GM12878 (cell line): Measurements from ENCODE around the gene MRPS5. TPM values are rescaled to one million over a fixed set of nuclear protein-coding genes. Genes with fewer than 3 reads are reported as not detected.

Experiments used
- BACH1 ChIP-seq: fragments of 450-650 bp; IDR thresholded peaks from 2 replicates; pipeline ENCODE4 v1.6.1; 2017; ENCODE audit warnings: mild to moderate bottlenecking, borderline replicate concordance
- BCL11A ChIP-seq: IDR thresholded peaks from 2 replicates; pipeline ENCODE4 v1.6.1; 2011; ENCODE audit warnings: low read depth, low read length
- BCLAF1 ChIP-seq: fragments of 450-650 bp; IDR thresholded peaks from 2 replicates; pipeline ENCODE4 v1.6.1; 2017; ENCODE audit warnings: antibody characterized with exemption, mild to moderate bottlenecking, moderate library complexity
- CHD2 ChIP-seq: IDR thresholded peaks from 2 replicates; pipeline ENCODE4 v1.6.1; 2011; ENCODE audit warnings: low read depth, low read length, improper control_type of control experiment, borderline replicate concordance
- CREB1 ChIP-seq: IDR thresholded peaks from 2 replicates; pipeline ENCODE4 v1.6.1; 2012; ENCODE audit warnings: low read depth, mild to moderate bottlenecking, inconsistent platforms
- CREM ChIP-seq: IDR thresholded peaks from 2 replicates; pipeline ENCODE4 v1.6.1; 2014; ENCODE audit warnings: antibody characterized with exemption, low read depth
- CTCF ChIP-seq, 3 experiments: IDR thresholded peaks in 2 of 3; conservative IDR thresholded peaks in 1 of 3; 2 replicates each; pipeline ENCODE4 v1.5.1; 2011; ENCODE audit warnings: low read depth in 3 of 3, low read length in 3 of 3, mild to moderate bottlenecking in 3 of 3, control low read depth in 2 of 3, moderate library complexity in 2 of 3, inconsistent platforms in 1 of 3, mixed read lengths in 1 of 3; ENCODE audit not compliant: control insufficient read depth in 2 of 3, insufficient read depth in 1 of 3; ENCODE audit errors: extremely low read depth in 1 of 3
- GATAD2B ChIP-seq: fragments of 450-650 bp; conservative IDR thresholded peaks from 2 replicates; pipeline ENCODE4 v1.6.1; 2017; ENCODE audit warnings: low read depth, mild to moderate bottlenecking, moderate library complexity
- HCFC1 ChIP-seq: fragments of 150-350 bp; IDR thresholded peaks from 2 replicates; pipeline ENCODE4 v1.6.1; 2014; ENCODE audit warnings: low read length
- HDGF ChIP-seq: fragments of 450-650 bp; IDR thresholded peaks from 2 replicates; pipeline ENCODE4 v1.6.1; 2016; ENCODE audit warnings: antibody characterized with exemption
- IKZF1 ChIP-seq: fragments of 450-650 bp; conservative IDR thresholded peaks from 2 replicates; pipeline ENCODE4 v1.6.1; 2017; ENCODE audit warnings: antibody characterized with exemption, mild to moderate bottlenecking
- IKZF2 ChIP-seq, 2 experiments: fragments of 450-650 bp; IDR thresholded peaks; 2 replicates each; pipeline ENCODE4 v1.6.1; 2017; ENCODE audit warnings: mild to moderate bottlenecking in 2 of 2, moderate library complexity in 2 of 2
- MTA3 ChIP-seq: IDR thresholded peaks from 2 replicates; pipeline ENCODE4 v1.6.1; 2012; ENCODE audit warnings: low read length, inconsistent platforms, borderline replicate concordance
- MYB ChIP-seq: fragments of 150-350 bp; IDR thresholded peaks from 2 replicates; pipeline ENCODE4 v1.6.1; 2014; ENCODE audit warnings: mild to moderate bottlenecking, low read depth, low read length, borderline replicate concordance
- MYC ChIP-seq: IDR thresholded peaks from 2 replicates; pipeline ENCODE4 v1.6.1; 2011; ENCODE audit warnings: mild to moderate bottlenecking, low read length, moderate library complexity, inconsistent platforms; ENCODE audit not compliant: insufficient read depth, insufficient replicate concordance, insufficient read length, severe bottlenecking
- NRF1 ChIP-seq: conservative IDR thresholded peaks from 2 replicates; pipeline ENCODE4 v1.6.1; 2011; ENCODE audit warnings: mild to moderate bottlenecking, low read depth, low read length, improper control_type of control experiment
- POLR2AphosphoS2 ChIP-seq: IDR thresholded peaks from 2 replicates; pipeline ENCODE4 v1.6.1; 2011; ENCODE audit warnings: low read depth, mild to moderate bottlenecking, low read length, improper control_type of control experiment, moderate library complexity
- RCOR1 ChIP-seq: conservative IDR thresholded peaks from 2 replicates; pipeline ENCODE4 v1.6.1; 2012; ENCODE audit warnings: low read depth, low read length, improper control_type of control experiment
- RELA ChIP-seq: fragments of 450-650 bp; IDR thresholded peaks from 2 replicates; pipeline ENCODE4 v1.8.0; 2014; ENCODE audit warnings: borderline replicate concordance; ENCODE audit not compliant: partially characterized antibody
- RELB ChIP-seq: fragments of 450-650 bp; IDR thresholded peaks from 2 replicates; pipeline ENCODE4 v1.6.1; 2017; ENCODE audit warnings: low read depth, mild to moderate bottlenecking, moderate library complexity
- SMAD1 ChIP-seq: fragments of 450-650 bp; IDR thresholded peaks from 2 replicates; pipeline ENCODE4 v1.6.1; 2018; ENCODE audit warnings: mild to moderate bottlenecking, low read depth; ENCODE audit not compliant: partially characterized antibody
- SMAD5 ChIP-seq: IDR thresholded peaks from 2 replicates; pipeline ENCODE4 v1.6.1; 2016; ENCODE audit warnings: antibody characterized with exemption, low read depth
- TAF1 ChIP-seq: IDR thresholded peaks from 2 replicates; pipeline ENCODE4 v1.6.1; 2011; ENCODE audit warnings: mild to moderate bottlenecking, low read depth, low read length, borderline replicate concordance
- TCF12 ChIP-seq: IDR thresholded peaks from 2 replicates; pipeline ENCODE4 v1.6.1; 2011; ENCODE audit warnings: low read depth, mild to moderate bottlenecking, low read length
- ZNF24 ChIP-seq: fragments of 450-650 bp; IDR thresholded peaks from 2 replicates; pipeline ENCODE4 v1.6.1; 2017; ENCODE audit warnings: antibody characterized with exemption, mild to moderate bottlenecking
- ZZZ3 ChIP-seq: IDR thresholded peaks from 2 replicates; pipeline ENCODE4 v1.6.1; 2011; ENCODE audit warnings: low read depth; ENCODE audit not compliant: control insufficient read depth, insufficient read length
- polyA plus RNA-seq, 11 experiments: library from polyadenylated mRNA; depleted of rRNA in 4 of 11; unstranded in 6 of 11; stranded (reverse) in 5 of 11; fragments of >200 nt; fragmentation: Nextera tagmentation in 4 of 11; fragmentation: Illumina TruSeq in 1 of 11; extraction: Ambion mirVana in 4 of 11; extraction: Trizol in 1 of 11; gene quantifications; 1 replicate in 1 of 11; 2 replicates in 10 of 11; pipeline versions ENCODE4 v1.2.1 to v1.2.3, GENCODE V29; 2011 to 2016; ENCODE audit warnings: inconsistent platforms in 2 of 11, missing spikeins in 2 of 11, low read depth in 1 of 11
- total RNA-seq, 4 experiments: library from RNA; depleted of rRNA in 3 of 4; stranded (reverse); fragments of >200 nt in 3 of 4; fragmentation: Illumina TruSeq in 1 of 4; extraction: Trizol in 1 of 4; gene quantifications; 2 replicates each; pipeline versions ENCODE4 v1.2.1 to v1.2.3, GENCODE V29; 2013 to 2021

The MRPS5 gene
- total and polyA plus RNA-seq, 10 of the 15 experiments (the other 5 are each of a cell fraction or from before 2014, with no cell fraction given): 54.8 to 93.0 (median 76.3) TPM

GRCh38 chr2:95165371-95166064, 43.9 kb upstream of the MRPS5 start, which contains the start of gene ZNF2 (continued):
- no peak for TF ChIP-seq HDGF
- peak; percentile 98 for TF ChIP-seq TAF1
- peak; percentile 100 for TF ChIP-seq CREM
- 0 out of 2 replicates have a peak, but pooled peaks have one; percentile 16 for TF ChIP-seq BCL11A
- no peak for TF ChIP-seq MTA3
- TF ChIP-seq POLR2AphosphoS2: peak; percentile 95
- peak; percentile 81 to 83 for TF ChIP-seq IKZF2 (IDR thresholded peaks at IDR 0.05)
- peak; percentile 98 for TF ChIP-seq IKZF1
- peak; percentile 78 for TF ChIP-seq NRF1
- TF ChIP-seq SMAD1: no peak
- peak; percentile 30; the same call in 1 of the 2 replicates for TF ChIP-seq BACH1
- peak; percentile 55 for TF ChIP-seq RELA
- no peak for TF ChIP-seq MYB
- TF ChIP-seq TCF12: no peak
- TF ChIP-seq MYC: peak; percentile 83
- TF ChIP-seq GATAD2B: 0 out of 2 replicates have a peak, but pooled peaks have one; percentile 29
- no peak for TF ChIP-seq CTCF (IDR thresholded peaks at IDR 0.05 in 2 of 3, conservative IDR thresholded peaks at IDR 0.05 in 1 of 3; ENCODE audit: control insufficient read depth in 2 of 3, extremely low read depth in 1 of 3, insufficient read depth in 1 of 3, low read depth in 3 of 3, low read length in 3 of 3)
- no peak for TF ChIP-seq ZNF24
- TF ChIP-seq HCFC1: peak; percentile 98
- TF ChIP-seq BCLAF1: peak; percentile 70; the same call in 1 of the 2 replicates
- peak; percentile 75; the same call in 1 of the 2 replicates for TF ChIP-seq CHD2
- TF ChIP-seq ZZZ3: no peak
- peak; percentile 98 for TF ChIP-seq RELB
- no peak for TF ChIP-seq RCOR1
- TF ChIP-seq CREB1: peak; percentile 99
- peak; percentile 87 for TF ChIP-seq SMAD5
